GM23248 (cell line): ENCODE data around the gene BNIP5. TPM values are rescaled to one million over a fixed set of nuclear protein-coding genes. Genes with fewer than 3 reads are reported as not detected.

ENCODE experiments used
- DNase-seq: peaks from one replicate; pipeline ENCODE4 v3.0.0-alpha.2; 2015
- H2AFZ ChIP-seq: fragments of 200-600 bp; sonication (generic); 2 replicates; pipeline ENCODE4 v1.6.1; 2016; ENCODE audit warnings: antibody characterized with exemption
- H3F3A ChIP-seq: fragments of 200-600 bp; sonication (generic); 2 replicates; pipeline ENCODE4 v1.6.1; 2016; ENCODE audit warnings: mild to moderate bottlenecking, antibody characterized with exemption, mixed run types; ENCODE audit not compliant: insufficient read depth
- H3K27ac ChIP-seq: fragments of 200-600 bp; sonication (generic); 2 replicates; pipeline ENCODE4 v1.5.1; 2016; ENCODE audit warnings: mild to moderate bottlenecking
- H3K27me3 ChIP-seq: fragments of 200-600 bp; sonication (generic); replicated peaks from 2 replicates; pipeline ENCODE4 v1.6.1; 2016; ENCODE audit warnings: mild to moderate bottlenecking; ENCODE audit not compliant: insufficient read depth
- H3K36me3 ChIP-seq: fragments of 200-600 bp; sonication (generic); 2 replicates; pipeline ENCODE4 v1.6.1; 2016; ENCODE audit warnings: low read depth, mild to moderate bottlenecking
- H3K4me1 ChIP-seq: fragments of 200-600 bp; sonication (generic); 2 replicates; pipeline ENCODE4 v1.6.1; 2016; ENCODE audit warnings: mild to moderate bottlenecking; ENCODE audit not compliant: insufficient read depth
- H3K4me2 ChIP-seq: fragments of 200-600 bp; sonication (generic); one replicate; pipeline ENCODE4 v1.6.1; 2016; ENCODE audit warnings: mild to moderate bottlenecking; ENCODE audit not compliant: unreplicated experiment
- H3K4me3 ChIP-seq: fragments of 200-600 bp; sonication (generic); 2 replicates; pipeline ENCODE4 v1.5.1; 2016; ENCODE audit warnings: mild to moderate bottlenecking
- H3K79me2 ChIP-seq: fragments of 200-600 bp; sonication (generic); 2 replicates; pipeline ENCODE4 v1.6.1; 2016; ENCODE audit warnings: mild to moderate bottlenecking; ENCODE audit not compliant: insufficient read depth
- H3K9ac ChIP-seq: fragments of 200-600 bp; sonication (generic); 2 replicates; pipeline ENCODE4 v1.6.1; 2016; ENCODE audit warnings: mild to moderate bottlenecking
- H3K9me2 ChIP-seq: fragments of 200-600 bp; sonication (generic); 2 replicates; pipeline ENCODE4 v1.6.1; 2016; ENCODE audit warnings: mixed run types, mild to moderate bottlenecking, moderate library complexity; ENCODE audit not compliant: insufficient read depth
- H3K9me3 ChIP-seq: fragments of 200-600 bp; sonication (generic); one replicate; pipeline ENCODE4 v1.6.1; 2017; ENCODE audit warnings: low read depth
- H4K20me1 ChIP-seq: fragments of 200-600 bp; sonication (generic); 2 replicates; pipeline ENCODE4 v1.6.0; 2016; ENCODE audit not compliant: insufficient read depth
- EZH2 ChIP-seq: fragments of 200-600 bp; sonication (generic); IDR thresholded peaks from 2 replicates; pipeline ENCODE4 v1.6.1; 2018; ENCODE audit warnings: antibody characterized with exemption, mild to moderate bottlenecking; ENCODE audit not compliant: insufficient read depth, poor library complexity, severe bottlenecking
- EZH2phosphoT487 ChIP-seq: fragments of 200-600 bp; sonication (generic); IDR thresholded peaks from 2 replicates; pipeline ENCODE4 v1.6.1; 2018; ENCODE audit warnings: antibody characterized with exemption, moderate library complexity, mild to moderate bottlenecking, low read depth; ENCODE audit not compliant: insufficient read depth
- WGBS, 2 experiments: methylation state at CpG; one replicate each; pipeline ENCODE4 v1.1.6; 2015 to 2017; ENCODE audit warnings: low lambda C conversion rate in 2 of 2, low coverage in 1 of 2; ENCODE audit errors: missing lambda C conversion rate in 2 of 2; 5-methylcytosine and 5-hydroxymethylcytosine counted together
- in situ Hi-C: fragments of 300-500 bp; cut with MboI; formaldehyde crosslinking; loops from 2 replicates; pipeline ENCODE4 v1.15.0; 2020
- polyA plus RNA-seq: library from polyadenylated mRNA; unstranded; fragments of >200 nt; fragmentation: Nextera tagmentation; extraction: Ambion mirVana; gene quantifications from 2 replicates; pipeline ENCODE4 v1.2.1, GENCODE V29; 2016
- total RNA-seq: library from RNA; depleted of rRNA; stranded (reverse); fragments of >200 nt; shearing (Covaris generic); gene quantifications from 2 replicates; pipeline ENCODE4 v1.2.3, GENCODE V29; 2014

BNIP5 gene
- total and polyA plus RNA-seq, 2 experiments from 2014 or later, result not detected

DNA sequence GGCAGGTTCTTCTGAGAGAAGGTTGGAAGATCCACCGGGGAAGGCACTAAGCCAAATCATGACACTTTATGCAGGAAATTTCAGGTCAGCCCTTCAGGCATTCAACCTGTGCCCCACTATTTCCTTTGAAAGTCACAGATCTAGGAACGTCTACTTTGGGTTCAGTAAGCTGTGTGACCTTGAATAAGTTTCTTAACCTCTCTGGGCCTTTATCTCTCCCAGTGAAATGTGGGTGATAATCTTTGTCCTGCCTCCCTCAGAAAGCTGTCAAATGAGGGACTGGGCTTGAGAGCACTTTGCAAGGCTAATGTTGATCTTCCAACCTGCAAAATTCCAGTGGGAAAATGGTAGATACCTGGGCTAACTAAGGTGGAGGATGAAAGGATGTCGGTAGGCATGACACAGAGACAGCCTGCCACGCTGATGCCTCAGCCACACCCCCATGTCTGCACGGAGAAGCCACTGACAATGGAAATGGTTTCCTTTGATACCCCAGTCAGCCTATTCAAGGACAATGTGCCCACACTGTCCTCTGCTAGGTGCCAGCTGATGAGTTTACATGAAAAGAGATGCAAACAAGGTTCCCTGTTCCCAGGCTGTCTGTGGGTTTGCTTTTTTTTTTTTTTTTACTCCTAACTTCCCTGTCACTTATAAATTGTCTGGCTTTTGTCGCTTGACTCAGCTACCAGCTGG lies 9.3 kb downstream of the BNIP5 start:
- peaks cover 33% of the 10 kb centered on the region for H3K27me3 ChIP-seq
- H3K9ac ChIP-seq, result no peak overlapping the region
- no peaks in the 10 kb centered on the region for H3K36me3 ChIP-seq
- H3K79me2 ChIP-seq, result no peaks in the 10 kb centered on the region
- no peak overlapping the region for H3K4me2 ChIP-seq
- H3K9me2 ChIP-seq, result no peaks in the 10 kb centered on the region
- no peaks in the 10 kb centered on the region for H3F3A ChIP-seq
- no peak overlapping the region for H3K4me3 ChIP-seq
- no peak for TF ChIP-seq EZH2phosphoT487
- no peak for TF ChIP-seq EZH2
- no peaks in the 10 kb centered on the region for H3K4me1 ChIP-seq
- H3K27ac ChIP-seq, result no peak overlapping the region
- no peak for DNase-seq
- WGBS, 2 experiments, result 45 to 50% methylated on average over 6 of the region's 6 CpGs
- H4K20me1 ChIP-seq, result no peaks in the 10 kb centered on the region
- no peaks in the 10 kb centered on the region for H3K9me3 ChIP-seq
- in situ Hi-C loops, result no loop called here
- no peak overlapping the region for H2AFZ ChIP-seq

DNA sequence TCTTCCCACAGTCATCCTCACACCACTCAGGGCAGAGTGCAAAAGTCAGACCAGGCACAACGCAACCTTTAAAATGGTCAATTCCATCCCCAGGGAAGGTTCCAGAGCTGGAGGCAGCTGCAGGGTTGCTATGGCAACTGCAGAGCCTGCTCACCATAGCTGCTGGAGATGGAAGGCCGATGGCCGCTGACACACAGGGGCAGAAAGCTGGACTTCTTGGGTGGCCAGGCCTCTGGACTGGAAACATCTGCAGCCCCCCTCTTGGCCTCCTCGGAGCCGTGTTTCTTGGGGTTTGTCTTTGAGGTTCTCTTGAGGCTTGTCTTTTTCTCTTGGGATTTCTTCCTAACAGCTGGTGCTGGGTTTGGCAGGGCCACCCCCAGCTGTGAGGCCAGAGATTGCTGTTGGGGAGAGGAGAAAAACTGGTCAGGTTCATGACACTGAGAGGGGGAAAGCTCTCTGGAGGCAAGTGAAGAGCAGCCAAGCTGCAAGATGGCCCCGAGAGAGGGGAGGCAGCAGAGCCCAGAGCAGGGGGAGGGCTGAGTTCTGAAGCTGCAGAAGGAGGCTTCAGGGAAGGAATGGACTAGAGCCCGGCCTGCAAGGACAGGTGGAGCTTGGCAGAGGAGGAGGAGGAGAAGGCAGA lies 10.2 kb downstream of the BNIP5 start:
- no peaks in the 10 kb centered on the region for H4K20me1 ChIP-seq
- no peaks in the 10 kb centered on the region for H3K79me2 ChIP-seq
- no peaks in the 10 kb centered on the region for H3K36me3 ChIP-seq
- no peak overlapping the region for H3K27ac ChIP-seq
- no peak overlapping the region for H2AFZ ChIP-seq
- no peaks in the 10 kb centered on the region for H3K4me1 ChIP-seq
- H3F3A ChIP-seq, result no peaks in the 10 kb centered on the region
- DNase-seq, result no peak
- 69 to 79% methylated on average over 7 of the region's 7 CpGs for WGBS, 2 experiments
- in situ Hi-C loops, result no loop called here
- H3K9me2 ChIP-seq, result no peaks in the 10 kb centered on the region
- no peak overlapping the region for H3K4me3 ChIP-seq
- no peak overlapping the region for H3K4me2 ChIP-seq
- peaks cover 27% of the 10 kb centered on the region for H3K27me3 ChIP-seq
- no peak overlapping the region for H3K9ac ChIP-seq
- no peaks in the 10 kb centered on the region for H3K9me3 ChIP-seq
- TF ChIP-seq EZH2 (no peak), EZH2phosphoT487 (no peak)

DNA sequence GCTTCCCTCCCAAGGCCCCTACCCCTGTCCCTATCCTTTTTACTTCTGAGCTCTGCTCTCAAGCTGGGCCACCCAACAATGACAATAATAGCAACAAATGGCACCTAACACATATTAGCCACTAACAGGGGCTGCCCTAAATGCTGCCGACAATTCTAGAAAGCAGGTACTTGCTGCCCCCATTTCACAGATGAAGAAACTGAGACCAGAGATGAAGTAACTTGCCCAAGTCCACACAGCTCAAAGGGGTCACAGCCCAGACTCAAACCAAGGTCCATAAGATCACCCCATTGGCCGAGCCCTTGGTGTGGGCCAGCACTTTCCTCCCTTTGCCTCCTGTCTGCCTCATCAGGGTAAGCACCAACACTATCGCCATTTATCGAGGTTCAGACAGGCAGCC lies 12.0 kb downstream of the BNIP5 start:
- Histone ChIP-seq H3K36me3 (no peaks in the 10 kb centered on the region), H3F3A (no peaks in the 10 kb centered on the region), H3K4me1 (no peaks in the 10 kb centered on the region), H3K79me2 (no peaks in the 10 kb centered on the region), H4K20me1 (no peaks in the 10 kb centered on the region), H3K4me2 (no peak overlapping the region), H3K9me2 (no peaks in the 10 kb centered on the region), H3K9me3 (no peaks in the 10 kb centered on the region), H3K4me3 (no peak overlapping the region), H2AFZ (no peak overlapping the region), H3K27me3 (peaks cover 21% of the 10 kb centered on the region), H3K27ac (no peak overlapping the region), H3K9ac (no peak overlapping the region)
- in situ Hi-C loops, result no loop called here
- DNase-seq, result no peak
- TF ChIP-seq EZH2phosphoT487 (no peak), EZH2 (no peak)
- 78 to 89% methylated on average over 4 of the region's 4 CpGs for WGBS, 2 experiments

- H3K9ac ChIP-seq, result no peak overlapping the region
- peaks cover 19% of the 10 kb centered on the region for H3K27me3 ChIP-seq
- H3K9me3 ChIP-seq, result no peaks in the 10 kb centered on the region
- no peak overlapping the region for H3K4me3 ChIP-seq
- H3F3A ChIP-seq, result no peaks in the 10 kb centered on the region
- no peak overlapping the region for H2AFZ ChIP-seq
- no peak for DNase-seq
- H3K36me3 ChIP-seq, result no peaks in the 10 kb centered on the region
- 75 to 85% methylated on average over 5 to 6 of the region's 6 CpGs for WGBS, 2 experiments
- TF ChIP-seq EZH2 (no peak), EZH2phosphoT487 (no peak)
- in situ Hi-C loops, result no loop called here
- no peaks in the 10 kb centered on the region for H3K79me2 ChIP-seq
- H4K20me1 ChIP-seq, result no peaks in the 10 kb centered on the region
- H3K4me1 ChIP-seq, result no peaks in the 10 kb centered on the region
- H3K9me2 ChIP-seq, result no peaks in the 10 kb centered on the region
- no peak overlapping the region for H3K27ac ChIP-seq
- H3K4me2 ChIP-seq, result no peak overlapping the region
Observed at GRCh38 chr6:36324191-36324590, 12.5 kb downstream of the BNIP5 start.
